AG10803 (cell line): ENCODE results near the gene MGAM2.

Source experiments
- DNase-seq: peaks from one replicate; pipeline ENCODE4 v3.0.0; 2010; ENCODE audit warnings: low read depth
- H3K4me3 ChIP-seq: 2 replicates; pipeline ENCODE4 v1.5.1; 2011; ENCODE audit warnings: mild to moderate bottlenecking, low read length, control low read depth
- CTCF ChIP-seq: conservative IDR thresholded peaks from 2 replicates; pipeline ENCODE4 v1.5.1; 2011; ENCODE audit warnings: mild to moderate bottlenecking, low read length, control low read depth, inconsistent platforms

The MGAM2 gene

GRCh38 chr7:142257958-142258357, 146.4 kb downstream of the MGAM2 start, which contains the start of gene PRSS58:
PRSS58 (minus strand) TSS chr7:142258058; CDS start chr7:142257707, 351 bp downstream.
- TF ChIP-seq CTCF: no peak
- no peak within 1 kb of the TSS for H3K4me3 ChIP-seq
- no peak for DNase-seq

- TF ChIP-seq CTCF: no peak
- DNase-seq: no peak
- no peak overlapping the region for H3K4me3 ChIP-seq
These were observed 152.3 kb downstream of the MGAM2 start for GRCh38 chr7:142263598-142264380.
